HG03439 (cell line): Measurements from ENCODE around the gene EBF3.

Source experiments
- ATAC-seq: cut with Tn5 transposase; IDR thresholded peaks from one replicate; pipeline ENCODE4 v1.9.1; 2021; ENCODE audit warnings: mild to moderate bottlenecking, moderate library complexity; ENCODE audit not compliant: unreplicated experiment

The EBF3 gene

GRCh38 chr10:129914153-129914855, 49.8 kb downstream of the EBF3 start:
- no peak for ATAC-seq

- ATAC-seq = no peak
These were observed 50.9 kb downstream of the EBF3 start for GRCh38 chr10:129912986-129913695.

- no peak for ATAC-seq
These were observed 51.7 kb downstream of the EBF3 start for GRCh38 chr10:129912166-129912917.

GRCh38 chr10:129911451-129912165, 52.5 kb downstream of the EBF3 start:
- no peak for ATAC-seq

GRCh38 chr10:129910861-129911260, 53.2 kb downstream of the EBF3 start:
- no peak for ATAC-seq

- ATAC-seq = no peak
These were observed 54.4 kb downstream of the EBF3 start for GRCh38 chr10:129909531-129910256.

- no peak for ATAC-seq
These were observed 55.0 kb downstream of the EBF3 start for GRCh38 chr10:129909080-129909479.

- no peak for ATAC-seq
These were observed 55.7 kb downstream of the EBF3 start for GRCh38 chr10:129908406-129908805.

- no peak for ATAC-seq
These were observed 58.5 kb downstream of the EBF3 start for GRCh38 chr10:129905553-129905952.

- no peak for ATAC-seq
These were observed 59.8 kb downstream of the EBF3 start for GRCh38 chr10:129904323-129904722.

- no peak for ATAC-seq
These were observed 62.6 kb downstream of the EBF3 start for GRCh38 chr10:129901389-129902006.

- ATAC-seq = no peak
These were observed 63.2 kb downstream of the EBF3 start for GRCh38 chr10:129900825-129901224.

GRCh38 chr10:129899276-129900130, 64.6 kb downstream of the EBF3 start:
- no peak for ATAC-seq

- no peak for ATAC-seq
These were observed 65.3 kb downstream of the EBF3 start for GRCh38 chr10:129898706-129899268.

GRCh38 chr10:129897871-129898626, 66.0 kb downstream of the EBF3 start:
- no peak for ATAC-seq

- no peak for ATAC-seq
These were observed 67.2 kb downstream of the EBF3 start for GRCh38 chr10:129896860-129897200.

GRCh38 chr10:129896136-129896859, 67.8 kb downstream of the EBF3 start:
- no peak for ATAC-seq

- no peak for ATAC-seq
These were observed 68.3 kb downstream of the EBF3 start for GRCh38 chr10:129895811-129896135.
